NOMO-1 treated with dmso at 0.1 percent for 144 hours (cell line): ENCODE measurements around the gene HSPBP1.
"Not testable (repeated sequence)": the region's sequence is repeated elsewhere in the genome, so short reads cannot be mapped to it uniquely, and the experiment has no call there.

Experiments used
- DNase-seq: peaks from one replicate; lab custom pipeline; 2025; ENCODE audit not compliant: unreplicated experiment; lab: John Stamatoyannopoulos, UW

HSPBP1 gene

GRCh38 chr19:55240713-55241020 lies 39.2 kb downstream of the HSPBP1 start:
- no peak for DNase-seq

GRCh38 chr19:55239004-55239403 lies 40.9 kb downstream of the HSPBP1 start:
- no peak for DNase-seq

- no peak for DNase-seq
Measured at GRCh38 chr19:55238030-55238429, 41.9 kb downstream of the HSPBP1 start.

- no peak for DNase-seq
Measured at GRCh38 chr19:55232986-55233385, 46.9 kb downstream of the HSPBP1 start.

- no peak for DNase-seq
Measured at GRCh38 chr19:55232286-55232602, 47.7 kb downstream of the HSPBP1 start.

GRCh38 chr19:55231391-55232285 lies 48.3 kb downstream of the HSPBP1 start:
- DNase-seq = no peak

GRCh38 chr19:55230780-55231179 lies 49.1 kb downstream of the HSPBP1 start:
- DNase-seq = no peak

GRCh38 chr19:55230329-55230728 lies 49.6 kb downstream of the HSPBP1 start:
- no peak for DNase-seq

GRCh38 chr19:55229789-55230182 lies 50.1 kb downstream of the HSPBP1 start:
- no peak for DNase-seq

- no peak for DNase-seq
Measured at GRCh38 chr19:55229145-55229788, 50.6 kb downstream of the HSPBP1 start.

- DNase-seq = no peak
Measured at GRCh38 chr19:55228403-55229031, 51.4 kb downstream of the HSPBP1 start, which contains the start of gene TMEM86B. Gene TMEM86B (minus strand): TSS chr19:55228763. CDS start chr19:55228741, 22 bp downstream.

GRCh38 chr19:55228015-55228391 lies 51.9 kb downstream of the HSPBP1 start:
- DNase-seq = no peak

- DNase-seq = no peak
Measured at GRCh38 chr19:55227241-55228014, 52.5 kb downstream of the HSPBP1 start.

GRCh38 chr19:55226788-55227187 lies 53.1 kb downstream of the HSPBP1 start:
- DNase-seq = no peak

GRCh38 chr19:55226273-55226672 lies 53.6 kb downstream of the HSPBP1 start:
- no peak for DNase-seq

GRCh38 chr19:55225415-55225958 lies 54.4 kb downstream of the HSPBP1 start:
- no peak for DNase-seq

GRCh38 chr19:55224679-55225414 lies 55.1 kb downstream of the HSPBP1 start:
- DNase-seq = not testable (repeated sequence)

- DNase-seq = no peak
Measured at GRCh38 chr19:55224038-55224665, 55.8 kb downstream of the HSPBP1 start.

- no peak for DNase-seq
Measured at GRCh38 chr19:55223291-55224037, 56.4 kb downstream of the HSPBP1 start.
